ENCODE results near the gene CFAP46.

Gene CFAP46

GRCh38 chr10:132978542-132978941, 36.2 kb upstream of the CFAP46 start:
- H2AFZ ChIP-seq (ENCODE audit: low read length) = no peak overlapping the region
- peak overlapping the region; percentile 24 for H3K18ac ChIP-seq (ENCODE audit: low read length)
- peaks cover 0 to 7% of the 10 kb centered on the region in 2 donors for H3K4me1 ChIP-seq (ENCODE audit: control insufficient read depth in 2 of 2, insufficient read depth in 1 of 2, low read depth in 1 of 2, low read length in 2 of 2)
- no peak overlapping the region for H2BK120ac ChIP-seq (ENCODE audit: low read depth, low read length)
- no peak for DNase-seq (ENCODE audit: low spot score)
- no CpG with 5 or more reads among the region's 9 CpGs for WGBS, 2 donors (ENCODE audit: extremely low coverage in 2 of 2, insufficient read length in 2 of 2, insufficient replicate concordance in 1 of 2)
- no peaks in the 10 kb centered on the region for H3K9me3 ChIP-seq (replicated peaks in 1 of 2; ENCODE audit: control insufficient read depth in 2 of 2, insufficient read depth in 1 of 2, low read depth in 1 of 2, low read length in 2 of 2)
- no peak overlapping the region for H2BK5ac ChIP-seq (ENCODE audit: low read length)
- no peaks in the 10 kb centered on the region for H3K36me3 ChIP-seq (replicated peaks in 1 of 2; ENCODE audit: control insufficient read depth in 2 of 2, insufficient read depth in 2 of 2, low read length in 2 of 2)
- H3K27me3 ChIP-seq (ENCODE audit: control insufficient read depth in 3 of 3, insufficient read depth in 3 of 3, low read depth in 1 of 3, low read length in 3 of 3) = peaks cover 0 to 55% (median 0%) of the 10 kb centered on the region in 3 experiments
- no peak overlapping the region for H3K9ac ChIP-seq (ENCODE audit: low read depth, low read length, poor library complexity)
- H3K14ac ChIP-seq (ENCODE audit: low read length) = no peak overlapping the region
- H2BK12ac ChIP-seq (ENCODE audit: low read length) = no peak overlapping the region
- H2BK15ac ChIP-seq (ENCODE audit: low read length) = no peak overlapping the region
- no peak overlapping the region for H3K27ac ChIP-seq (replicated peaks; ENCODE audit: low read length)
- H3K4ac ChIP-seq (ENCODE audit: low read length) = no peak overlapping the region
- H3K23ac ChIP-seq (ENCODE audit: low read depth, low read length, poor library complexity) = peak overlapping the region; percentile 18
- H4K8ac ChIP-seq (ENCODE audit: low read depth, low read length) = no peak overlapping the region
- H2AK5ac ChIP-seq (ENCODE audit: low read depth, low read length) = no peak overlapping the region
- no peak overlapping the region for H4K91ac ChIP-seq (ENCODE audit: low read depth, low read length, poor library complexity)
- H3K4me2 ChIP-seq (ENCODE audit: insufficient read depth, low read length, poor library complexity, severe bottlenecking) = no peak overlapping the region
- no peak overlapping the region for H3K4me3 ChIP-seq (ENCODE audit: low read length in 2 of 2)
- H3K79me1 ChIP-seq (ENCODE audit: low read depth, low read length) = no peaks in the 10 kb centered on the region

- no peak overlapping the region for H3K14ac ChIP-seq (ENCODE audit: low read length)
- no peak overlapping the region for H3K4ac ChIP-seq (ENCODE audit: low read length)
- H2BK120ac ChIP-seq (ENCODE audit: low read depth, low read length) = no peak overlapping the region
- no peaks in the 10 kb centered on the region for H3K79me1 ChIP-seq (ENCODE audit: low read depth, low read length)
- no peak overlapping the region for H3K4me3 ChIP-seq (ENCODE audit: low read length in 2 of 2)
- peaks cover 0 to 60% (median 0%) of the 10 kb centered on the region in 3 experiments for H3K27me3 ChIP-seq (ENCODE audit: control insufficient read depth in 3 of 3, insufficient read depth in 3 of 3, low read depth in 1 of 3, low read length in 3 of 3)
- no peak overlapping the region for H4K91ac ChIP-seq (ENCODE audit: low read depth, low read length, poor library complexity)
- H3K36me3 ChIP-seq (replicated peaks in 1 of 2; ENCODE audit: control insufficient read depth in 2 of 2, insufficient read depth in 2 of 2, low read length in 2 of 2) = no peaks in the 10 kb centered on the region
- no peak overlapping the region for H2AFZ ChIP-seq (ENCODE audit: low read length)
- no peak overlapping the region for H4K8ac ChIP-seq (ENCODE audit: low read depth, low read length)
- no peak overlapping the region for H3K27ac ChIP-seq (replicated peaks; ENCODE audit: low read length)
- H3K9me3 ChIP-seq (replicated peaks in 1 of 2; ENCODE audit: control insufficient read depth in 2 of 2, insufficient read depth in 1 of 2, low read depth in 1 of 2, low read length in 2 of 2) = no peaks in the 10 kb centered on the region
- no peak overlapping the region for H3K18ac ChIP-seq (ENCODE audit: low read length)
- no peak overlapping the region for H3K23ac ChIP-seq (ENCODE audit: low read depth, low read length, poor library complexity)
- peak overlapping the region; percentile 4 for H3K9ac ChIP-seq (ENCODE audit: low read depth, low read length, poor library complexity)
- H3K4me1 ChIP-seq (ENCODE audit: control insufficient read depth in 2 of 2, insufficient read depth in 1 of 2, low read depth in 1 of 2, low read length in 2 of 2) = peaks cover 0 to 7% of the 10 kb centered on the region in 2 donors
- H2AK5ac ChIP-seq (ENCODE audit: low read depth, low read length) = no peak overlapping the region
- no peak overlapping the region for H2BK12ac ChIP-seq (ENCODE audit: low read length)
- no peak overlapping the region for H3K4me2 ChIP-seq (ENCODE audit: insufficient read depth, low read length, poor library complexity, severe bottlenecking)
- no peak overlapping the region for H2BK15ac ChIP-seq (ENCODE audit: low read length)
- no peak for DNase-seq (ENCODE audit: low spot score)
- no peak overlapping the region for H2BK5ac ChIP-seq (ENCODE audit: low read length)
- WGBS, 2 donors (ENCODE audit: extremely low coverage in 2 of 2, insufficient read length in 2 of 2, insufficient replicate concordance in 1 of 2) = no CpG with 5 or more reads among the region's 27 CpGs
Measured at GRCh38 chr10:132977807-132978206, 35.4 kb upstream of the CFAP46 start.

- Histone ChIP-seq H3K4ac (ENCODE audit: low read length) (no peak overlapping the region), H2BK120ac (ENCODE audit: low read depth, low read length) (no peak overlapping the region), H3K4me2 (ENCODE audit: insufficient read depth, low read length, poor library complexity, severe bottlenecking) (no peak overlapping the region), H4K91ac (ENCODE audit: low read depth, low read length, poor library complexity) (peak overlapping the region; percentile 81), H3K79me1 (ENCODE audit: low read depth, low read length) (no peaks in the 10 kb centered on the region), H3K36me3 (replicated peaks in 1 of 2; ENCODE audit: control insufficient read depth in 2 of 2, insufficient read depth in 2 of 2, low read length in 2 of 2) (no peaks in the 10 kb centered on the region), H2AFZ (ENCODE audit: low read length) (no peak overlapping the region), H3K9ac (ENCODE audit: low read depth, low read length, poor library complexity) (no peak overlapping the region), H2BK15ac (ENCODE audit: low read length) (no peak overlapping the region), H3K18ac (ENCODE audit: low read length) (peak overlapping the region; percentile 3), H3K23ac (ENCODE audit: low read depth, low read length, poor library complexity) (peak overlapping the region; percentile 75), H3K27ac (replicated peaks; ENCODE audit: low read length) (no peak overlapping the region), H2BK5ac (ENCODE audit: low read length) (no peak overlapping the region), H3K14ac (ENCODE audit: low read length) (peak overlapping the region; percentile 39), H3K9me3 (replicated peaks in 1 of 2; ENCODE audit: control insufficient read depth in 2 of 2, insufficient read depth in 1 of 2, low read depth in 1 of 2, low read length in 2 of 2) (no peaks in the 10 kb centered on the region), H4K8ac (ENCODE audit: low read depth, low read length) (no peak overlapping the region), H3K27me3 (ENCODE audit: control insufficient read depth in 3 of 3, insufficient read depth in 3 of 3, low read depth in 1 of 3, low read length in 3 of 3) (peaks cover 0 to 59% (median 0%) of the 10 kb centered on the region in 3 experiments), H3K4me1 (ENCODE audit: control insufficient read depth in 2 of 2, insufficient read depth in 1 of 2, low read depth in 1 of 2, low read length in 2 of 2) (peaks cover 0 to 12% of the 10 kb centered on the region in 2 donors), H2BK12ac (ENCODE audit: low read length) (no peak overlapping the region), H2AK5ac (ENCODE audit: low read depth, low read length) (peak overlapping the region; percentile 25), H3K4me3 (ENCODE audit: low read length in 2 of 2) (no peak overlapping the region)
- WGBS, 2 donors (ENCODE audit: extremely low coverage in 2 of 2, insufficient read length in 2 of 2, insufficient replicate concordance in 1 of 2) = no CpG with 5 or more reads among the region's 25 CpGs
- DNase-seq (ENCODE audit: low spot score) = no peak
Measured at GRCh38 chr10:132977076-132977475, 34.7 kb upstream of the CFAP46 start.

- Histone ChIP-seq H2BK12ac (ENCODE audit: low read length) (no peak overlapping the region), H3K4ac (ENCODE audit: low read length) (no peak overlapping the region), H2BK5ac (ENCODE audit: low read length) (no peak overlapping the region), H4K8ac (ENCODE audit: low read depth, low read length) (no peak overlapping the region), H2BK15ac (ENCODE audit: low read length) (peak overlapping the region; percentile 5), H3K14ac (ENCODE audit: low read length) (no peak overlapping the region), H3K27me3 (ENCODE audit: control insufficient read depth in 3 of 3, insufficient read depth in 3 of 3, low read depth in 1 of 3, low read length in 3 of 3) (peaks cover 0 to 59% (median 1%) of the 10 kb centered on the region in 3 experiments), H2BK120ac (ENCODE audit: low read depth, low read length) (no peak overlapping the region), H3K27ac (replicated peaks; ENCODE audit: low read length) (no peak overlapping the region), H3K18ac (ENCODE audit: low read length) (peak overlapping the region; percentile 84), H3K9ac (ENCODE audit: low read depth, low read length, poor library complexity) (no peak overlapping the region), H4K91ac (ENCODE audit: low read depth, low read length, poor library complexity) (no peak overlapping the region), H3K23ac (ENCODE audit: low read depth, low read length, poor library complexity) (no peak overlapping the region), H3K79me1 (ENCODE audit: low read depth, low read length) (no peaks in the 10 kb centered on the region), H2AK5ac (ENCODE audit: low read depth, low read length) (no peak overlapping the region), H3K4me2 (ENCODE audit: insufficient read depth, low read length, poor library complexity, severe bottlenecking) (no peak overlapping the region), H2AFZ (ENCODE audit: low read length) (no peak overlapping the region), H3K9me3 (replicated peaks in 1 of 2; ENCODE audit: control insufficient read depth in 2 of 2, insufficient read depth in 1 of 2, low read depth in 1 of 2, low read length in 2 of 2) (peaks cover 0 to under 1% of the 10 kb centered on the region in 2 donors), H3K36me3 (replicated peaks in 1 of 2; ENCODE audit: control insufficient read depth in 2 of 2, insufficient read depth in 2 of 2, low read length in 2 of 2) (no peaks in the 10 kb centered on the region), H3K4me1 (ENCODE audit: control insufficient read depth in 2 of 2, insufficient read depth in 1 of 2, low read depth in 1 of 2, low read length in 2 of 2) (peaks cover 0 to 14% of the 10 kb centered on the region in 2 donors), H3K4me3 (ENCODE audit: low read length in 2 of 2) (no peak overlapping the region)
- WGBS, 2 donors (ENCODE audit: extremely low coverage in 2 of 2, insufficient read length in 2 of 2, insufficient replicate concordance in 1 of 2) = no CpG with 5 or more reads among the region's 30 CpGs
- no peak for DNase-seq (ENCODE audit: low spot score)
Measured at GRCh38 chr10:132975831-132976682, 33.7 kb upstream of the CFAP46 start.

Data from neuronal stem cell (in vitro differentiated cells).